Measurements from ENCODE around the gene FLT4.
"Not testable (repeated sequence)": the region's sequence is repeated elsewhere in the genome, so short reads cannot be mapped to it uniquely, and the experiment has no call there.

FLT4 gene

DNA sequence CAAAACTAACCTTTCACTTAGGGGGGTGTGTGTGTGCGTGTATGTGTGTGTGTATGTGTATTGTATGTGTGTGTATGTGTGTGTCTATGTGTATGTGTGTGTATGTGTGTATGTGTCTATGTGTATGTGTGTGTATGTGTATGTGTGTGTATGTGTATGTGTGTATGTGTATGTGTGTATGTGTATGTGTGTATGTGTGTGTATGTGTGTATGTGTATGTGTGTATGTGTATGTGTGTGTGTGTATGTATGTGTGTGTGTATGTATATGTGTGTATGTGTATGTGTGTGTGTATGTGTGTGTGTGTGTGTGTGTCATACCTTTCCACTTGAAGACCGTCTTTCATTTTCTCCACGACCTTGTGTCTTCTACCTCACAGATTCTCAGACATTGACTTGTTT, 20.8 kb upstream of the FLT4 start:
- ChIA-PET CTCF (no interaction called here), POLR2A (no interaction called here)
- DNase-seq (ENCODE audit: extremely low spot score), result no peak
- TF ChIP-seq, protein P1, sequence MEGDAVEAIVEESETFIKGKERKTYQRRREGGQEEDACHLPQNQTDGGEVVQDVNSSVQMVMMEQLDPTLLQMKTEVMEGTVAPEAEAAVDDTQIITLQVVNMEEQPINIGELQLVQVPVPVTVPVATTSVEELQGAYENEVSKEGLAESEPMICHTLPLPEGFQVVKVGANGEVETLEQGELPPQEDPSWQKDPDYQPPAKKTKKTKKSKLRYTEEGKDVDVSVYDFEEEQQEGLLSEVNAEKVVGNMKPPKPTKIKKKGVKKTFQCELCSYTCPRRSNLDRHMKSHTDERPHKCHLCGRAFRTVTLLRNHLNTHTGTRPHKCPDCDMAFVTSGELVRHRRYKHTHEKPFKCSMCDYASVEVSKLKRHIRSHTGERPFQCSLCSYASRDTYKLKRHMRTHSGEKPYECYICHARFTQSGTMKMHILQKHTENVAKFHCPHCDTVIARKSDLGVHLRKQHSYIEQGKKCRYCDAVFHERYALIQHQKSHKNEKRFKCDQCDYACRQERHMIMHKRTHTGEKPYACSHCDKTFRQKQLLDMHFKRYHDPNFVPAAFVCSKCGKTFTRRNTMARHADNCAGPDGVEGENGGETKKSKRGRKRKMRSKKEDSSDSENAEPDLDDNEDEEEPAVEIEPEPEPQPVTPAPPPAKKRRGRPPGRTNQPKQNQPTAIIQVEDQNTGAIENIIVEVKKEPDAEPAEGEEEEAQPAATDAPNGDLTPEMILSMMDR (IDR thresholded peaks at IDR 0.05; ENCODE audit: control extremely low read depth, extremely low read depth, low read depth, missing control alignments), result no peak

- TF ChIP-seq, protein P1 (IDR thresholded peaks at IDR 0.05; ENCODE audit: control extremely low read depth, extremely low read depth, low read depth, missing control alignments), result no peak
- POLR2A ChIA-PET, result no interaction called here
- CTCF ChIA-PET, result no interaction called here
- DNase-seq (ENCODE audit: extremely low spot score), result no peak
These were observed 20.3 kb upstream of the FLT4 start for GRCh38 chr5:180669661-180670060.

GRCh38 chr5:180668835-180669596, 19.6 kb upstream of the FLT4 start:
- ChIA-PET POLR2A (no interaction called here), CTCF (no interaction called here)
- DNase-seq (ENCODE audit: extremely low spot score), result no peak
- TF ChIP-seq, protein P1 (IDR thresholded peaks at IDR 0.05; ENCODE audit: control extremely low read depth, extremely low read depth, low read depth, missing control alignments), result no peak

- TF ChIP-seq, protein P1 (IDR thresholded peaks at IDR 0.05; ENCODE audit: control extremely low read depth, extremely low read depth, low read depth, missing control alignments), result no peak
- POLR2A ChIA-PET, result no interaction called here
- CTCF ChIA-PET, result no interaction called here
- DNase-seq (ENCODE audit: extremely low spot score), result no peak
These were observed 17.4 kb upstream of the FLT4 start for GRCh38 chr5:180666812-180667211.

GRCh38 chr5:180665682-180666404, 16.4 kb upstream of the FLT4 start:
- no peak for DNase-seq (ENCODE audit: extremely low spot score)
- ChIA-PET POLR2A (interaction anchor here (0.6 kb wide), 2 partner anchors 17 to 126 kb away, joined by 6 to 9 read pairs; no protein-coding TSS in a partner anchor), CTCF (no interaction called here)
- TF ChIP-seq, protein P1 (IDR thresholded peaks at IDR 0.05; ENCODE audit: control extremely low read depth, extremely low read depth, low read depth, missing control alignments), result no peak

GRCh38 chr5:180658774-180659564, 9.6 kb upstream of the FLT4 start:
- POLR2A ChIA-PET, result interaction anchor here (0.6 kb wide), 1 partner anchor 22 kb away, joined by 3 read pairs; no protein-coding TSS in a partner anchor

DNA sequence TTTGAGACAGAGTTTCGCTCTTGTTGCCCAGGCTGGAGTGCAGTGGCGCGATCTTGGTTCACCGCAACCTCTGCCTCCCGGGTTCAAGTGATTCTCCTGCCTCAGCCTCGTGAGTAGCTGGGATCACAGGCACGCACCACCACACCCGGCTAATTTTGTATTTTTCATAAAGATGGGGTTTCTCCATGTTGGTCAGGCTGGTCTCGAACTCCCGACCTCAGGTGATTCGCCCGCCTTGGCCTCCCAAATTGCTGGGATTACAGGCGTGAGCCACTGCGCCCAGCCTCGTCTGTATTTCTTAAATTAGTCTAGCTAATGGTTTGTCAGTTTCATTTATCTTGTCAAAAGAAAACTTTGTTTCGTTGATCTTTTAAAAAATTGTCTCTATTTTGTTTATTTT, 5.8 kb upstream of the FLT4 start:
- DNase-seq (ENCODE audit: extremely low spot score); POLR2A ChIA-PET; CTCF ChIA-PET: not testable (repeated sequence)

More at GRCh38 chr5:180658774-180659564, 9.6 kb upstream of the FLT4 start:
- TF ChIP-seq, protein P1 (IDR thresholded peaks at IDR 0.05; ENCODE audit: control extremely low read depth, extremely low read depth, low read depth, missing control alignments), result no peak
- CTCF ChIA-PET, result no interaction called here
- no peak for DNase-seq (ENCODE audit: extremely low spot score)

Measured in GM10248 (cell line).